NCI-H1930 (cell line): ENCODE measurements around the gene MID1IP1.

Source experiments
- DNase-seq, 2 experiments: peaks; one replicate each; lab custom pipeline; 2025; lab: John Stamatoyannopoulos, UW

The MID1IP1 gene

GRCh38 chrX:38800981-38801845 is at the start of gene MID1IP1:
TSS of gene MID1IP1 (plus strand) at chrX:38801459. CDS start at chrX:38804947, 3,488 bp downstream.
- DNase-seq = peak; percentile 83 to 88

GRCh38 chrX:38754102-38754790 is 47.0 kb upstream of the MID1IP1 start:
- peak in 1 of 2 experiments; percentile 2 for DNase-seq

- no peak for DNase-seq
These were observed 46.2 kb upstream of the MID1IP1 start for GRCh38 chrX:38754818-38755718.

GRCh38 chrX:38760883-38761282 is 40.4 kb upstream of the MID1IP1 start:
- DNase-seq = no peak

GRCh38 chrX:38768079-38768478 is 33.2 kb upstream of the MID1IP1 start:
- no peak for DNase-seq

GRCh38 chrX:38770152-38770551 is 31.1 kb upstream of the MID1IP1 start:
- DNase-seq = no peak

- DNase-seq = no peak
These were observed 27.0 kb upstream of the MID1IP1 start for GRCh38 chrX:38774249-38774648.

GRCh38 chrX:38796946-38797345 is 4.3 kb upstream of the MID1IP1 start:
- no peak for DNase-seq

GRCh38 chrX:38798956-38799355 is 2.3 kb upstream of the MID1IP1 start:
- no peak for DNase-seq

- no peak for DNase-seq
These were observed 1.2 kb upstream of the MID1IP1 start for GRCh38 chrX:38799995-38800580.

- peak in 1 of 2 experiments; percentile 8 for DNase-seq
These were observed 2.0 kb downstream of the MID1IP1 start for GRCh38 chrX:38803243-38803587.

- peak; percentile 72 to 75 for DNase-seq
These were observed 2.6 kb downstream of the MID1IP1 start for GRCh38 chrX:38803588-38804431.

GRCh38 chrX:38804432-38804681 is 3.1 kb downstream of the MID1IP1 start:
- no peak for DNase-seq

GRCh38 chrX:38804682-38805431 is 3.6 kb downstream of the MID1IP1 start:
- DNase-seq = no peak

GRCh38 chrX:38805432-38806389 is 4.5 kb downstream of the MID1IP1 start:
- DNase-seq = peak; percentile 28 to 59

GRCh38 chrX:38806875-38807621 is 5.8 kb downstream of the MID1IP1 start:
- DNase-seq = no peak

- DNase-seq = no peak
These were observed 6.6 kb downstream of the MID1IP1 start for GRCh38 chrX:38807873-38808272.

GRCh38 chrX:38811515-38812243 is 10.4 kb downstream of the MID1IP1 start:
- DNase-seq = no peak
